Pancreas (tissue), 10 donors: ENCODE data around the gene METTL27. TPM values are rescaled to one million over a fixed set of nuclear protein-coding genes. Genes with fewer than 3 reads are reported as not detected.

ENCODE experiments used
- ATAC-seq, 4 donors: fragments of 200-7000 bp; cut with Tn5 transposase; one replicate each; pipeline versions ENCODE4 v1.8.0 to v1.9.1; 2020; ENCODE audit warnings: mild to moderate bottlenecking in 4 of 4, moderate library complexity in 4 of 4
- DNase-seq, 6 donors: peaks; one replicate each; pipeline ENCODE4 v3.0.0-alpha.2; 2020
- FAIRE-seq: peaks from 2 replicates; lab custom pipeline; 2012; peaks lifted over from hg19 to GRCh38; lab: Jason Lieb, UNC
- H3K27ac ChIP-seq, 4 donors: fragments of 200-600 bp; sonication (generic); 1 replicate in 3 of 4; 2 replicates in 1 of 4; pipeline versions ENCODE4 v1.5.0 to v1.8.0; 2020
- H3K27me3 ChIP-seq, 4 donors: fragments of 200-600 bp; one replicate each; pipeline ENCODE4 v1.8.0; 2021
- H3K36me3 ChIP-seq, 3 donors: fragments of 200-600 bp; sonication (generic) in 1 of 3; one replicate each; pipeline versions ENCODE4 v1.5.0 to v1.8.0; 2020 to 2021
- H3K4me1 ChIP-seq, 3 donors: fragments of 200-600 bp; one replicate each; pipeline ENCODE4 v1.8.0; 2021
- H3K4me3 ChIP-seq, 4 donors: fragments of 200-600 bp; sonication (generic) in 2 of 4; one replicate each; pipeline versions ENCODE4 v1.5.0 to v1.8.0; 2020 to 2021
- H3K9me3 ChIP-seq, 4 donors: fragments of 200-600 bp; one replicate each; pipeline ENCODE4 v1.8.0; 2021
- CTCF ChIP-seq, 4 donors: fragments of 200-600 bp; sonication (generic) in 3 of 4; IDR thresholded peaks; one replicate each; pipeline versions ENCODE4 v1.5.0 to v1.8.0; 2021; ENCODE audit warnings: antibody characterized with exemption in 4 of 4
- WGBS, 2 donors: extraction: QIAGEN DNeasy Blood & Tissue Kit; methylation state at CpG; one replicate each; pipeline ENCODE4 v1.1.7; 2013; 5-methylcytosine and 5-hydroxymethylcytosine counted together
- intact Hi-C, 3 donors: fragments of 100-400 bp; cut with DNase I; formaldehyde crosslinking; loops; one replicate each; pipeline versions ENCODE4 v1.11.1 to v1.14.2; 2022
- polyA plus RNA-seq, 2 donors: library from polyadenylated mRNA; stranded (reverse); fragments of 200-250 nt; gene quantifications; one replicate each; pipeline ENCODE4 v1.2.3, GENCODE V29; 2013
- total RNA-seq, 6 donors: library from RNA; stranded (reverse); fragmentation: NEBNext Ultra II Directional in 4 of 6; extraction: Animal tissue kit (Norgen Biotek cat#: 25700) in 4 of 6; gene quantifications; one replicate each; pipeline versions ENCODE4 v1.2.1 to v1.2.4, GENCODE V29; 2021 to 2023
- donor health status: healthy with polysubstance abuse.
- donor health status: DM: no; HTN: no; CAD: no; lungs with moderate emphysema.
- donor health status: DM: no; HTN: no; CAD: no.
- donor health status: control.
- donor health status: control.
- donor health status: Bipolar disorder and iron deficiency.
- donor health status: DM: yes; HTN: yes; CAD: no.
- donor health status: DM: no; HTN: no; CAD: no.
- donor health status: DM: no; HTN: no; CAD: no.
- donor health status: DM: yes; HTN: yes; CAD: no.

The METTL27 gene
- total and polyA plus RNA-seq, 8 donors = 3.0 to 11.2 (median 5.5) TPM

DNA sequence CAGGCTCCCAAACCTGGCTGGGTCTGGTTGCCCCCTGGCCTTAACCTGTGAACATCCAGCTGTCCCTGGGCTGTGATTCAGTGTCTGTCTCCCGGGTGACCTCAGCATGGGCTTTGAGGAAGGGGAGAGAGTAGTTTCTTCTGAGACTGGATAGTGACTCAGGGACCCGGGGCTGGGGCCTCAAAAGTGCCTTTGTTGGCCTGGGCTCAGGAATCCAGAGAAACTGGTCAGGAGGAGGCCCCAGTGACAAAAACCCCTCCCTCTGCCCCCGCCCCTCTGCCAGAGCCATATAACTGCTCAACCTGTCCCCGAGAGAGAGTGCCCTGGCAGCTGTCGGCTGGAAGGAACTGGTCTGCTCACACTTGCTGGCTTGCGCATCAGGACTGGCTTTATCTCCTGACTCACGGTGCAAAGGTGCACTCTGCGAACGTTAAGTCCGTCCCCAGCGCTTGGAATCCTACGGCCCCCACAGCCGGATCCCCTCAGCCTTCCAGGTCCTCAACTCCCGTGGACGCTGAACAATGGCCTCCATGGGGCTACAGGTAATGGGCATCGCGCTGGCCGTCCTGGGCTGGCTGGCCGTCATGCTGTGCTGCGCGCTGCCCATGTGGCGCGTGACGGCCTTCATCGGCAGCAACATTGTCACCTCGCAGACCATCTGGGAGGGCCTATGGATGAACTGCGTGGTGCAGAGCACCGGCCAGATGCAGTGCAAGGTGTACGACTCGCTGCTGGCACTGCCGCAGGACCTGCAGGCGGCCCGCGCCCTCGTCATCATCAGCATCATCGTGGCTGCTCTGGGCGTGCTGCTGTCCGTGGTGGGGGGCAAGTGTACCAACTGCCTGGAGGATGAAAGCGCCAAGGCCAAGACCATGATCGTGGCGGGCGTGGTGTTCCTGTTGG, 11.4 kb downstream of the METTL27 start, which contains the start of gene CLDN4:
Gene CLDN4, plus strand, starts transcription at position 316 of the 903 bp plus-strand sequence. Its CDS starts 206 bp downstream, at position 522.
- H3K4me1 ChIP-seq = peaks cover 31 to 44% (median 38%) of the 10 kb centered on the region in 3 donors
- H3K9me3 ChIP-seq = no peaks in the 10 kb centered on the region
- H3K4me3 ChIP-seq = peak within 1 kb of the TSS; percentile 66 to 94 (median 68)
- no peaks in the 10 kb centered on the region for H3K27me3 ChIP-seq
- FAIRE-seq (no peak), DNase-seq (peak; percentile 93 to 97 (median 96)), ATAC-seq (peak; percentile 57 to 71 (median 65))
- no peak for TF ChIP-seq CTCF (IDR thresholded peaks at IDR 0.05)
- WGBS, 2 donors = 10 to 15% methylated on average over 42 of the region's 42 CpGs
- H3K36me3 ChIP-seq = no peaks in the 10 kb centered on the region
- intact Hi-C loops = no loop called here
- peak within 1 kb of the TSS; percentile 95 to 98 (median 98) for H3K27ac ChIP-seq

DNA sequence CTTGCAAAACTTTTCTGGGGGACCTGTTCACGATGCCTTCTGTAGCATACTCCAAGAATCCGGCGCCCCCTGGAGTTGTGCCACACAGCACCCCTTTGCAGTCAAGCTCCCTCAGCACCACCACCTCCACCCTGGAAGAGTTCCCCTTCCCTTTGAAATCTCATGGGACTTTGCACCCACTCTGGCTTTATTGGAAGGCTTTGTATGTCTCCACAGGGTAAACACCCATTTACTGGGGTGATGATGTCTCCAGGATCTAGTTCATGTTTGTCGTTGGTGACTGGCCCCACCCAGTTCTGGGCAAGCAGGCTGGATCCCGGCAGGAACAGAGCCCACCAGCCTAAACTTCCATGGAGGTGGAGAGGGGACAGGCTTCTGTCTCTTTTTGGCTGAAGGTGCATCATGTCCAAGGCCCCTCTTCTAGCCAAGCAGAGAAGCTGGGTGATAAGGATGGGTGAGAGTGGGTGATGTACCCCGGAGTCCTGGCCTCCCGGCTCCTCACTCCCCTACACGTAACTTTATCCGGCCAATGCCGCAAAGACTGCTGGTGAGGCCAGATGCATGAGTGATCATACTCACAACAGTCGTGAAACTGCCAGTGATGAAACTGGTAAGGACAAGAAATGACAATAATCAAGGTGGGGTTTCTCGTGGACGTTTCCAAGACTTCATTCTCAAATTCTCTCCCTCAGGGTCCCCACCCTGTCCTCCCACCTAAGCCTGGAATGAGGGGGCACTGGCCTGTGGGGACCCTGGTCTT, 12.2 kb downstream of the METTL27 start:
- no peaks in the 10 kb centered on the region for H3K9me3 ChIP-seq
- no peak for FAIRE-seq
- peak overlapping the region; percentile 95 to 98 (median 98) for H3K27ac ChIP-seq

DNA sequence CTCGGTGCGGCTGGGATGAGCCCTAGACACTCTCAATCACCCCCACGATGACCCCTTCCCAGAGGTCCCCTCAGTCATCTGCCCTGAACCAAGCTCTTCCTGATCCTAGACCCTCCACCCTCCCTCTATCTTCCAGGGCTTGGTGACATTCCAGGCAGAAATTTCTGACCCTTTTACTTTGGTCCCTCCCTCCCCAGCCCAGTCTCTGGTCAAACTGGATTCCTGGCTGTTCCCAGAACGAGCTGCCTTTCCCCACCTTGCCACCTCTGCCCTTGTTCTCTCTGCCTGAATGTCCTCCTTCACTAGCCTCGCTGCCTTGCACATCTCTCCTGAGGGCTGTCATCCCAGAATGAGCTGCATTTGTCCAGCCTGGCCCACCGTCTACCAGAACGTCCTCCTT, 12.8 kb downstream of the METTL27 start:
- Histone ChIP-seq H3K27ac (peak overlapping the region in 3 of 4 donors; percentile 85 to 98 (median 98)), H3K4me3 (no peak overlapping the region), H3K9me3 (no peaks in the 10 kb centered on the region), H3K27me3 (no peaks in the 10 kb centered on the region), H3K36me3 (no peaks in the 10 kb centered on the region), H3K4me1 (peaks cover 31 to 56% (median 38%) of the 10 kb centered on the region in 3 donors)
- ATAC-seq (no peak), DNase-seq (no peak), FAIRE-seq (no peak)
- intact Hi-C loops = no loop called here
- WGBS, 2 donors = 54% methylated on average over 6 to 7 of the region's 7 CpGs
- TF ChIP-seq CTCF (IDR thresholded peaks at IDR 0.05) = no peak

More for the DNA sequence above, 12.2 kb downstream of the METTL27 start:
- WGBS, 2 donors = 38 to 49% methylated on average over 13 of the region's 13 CpGs
- H3K4me3 ChIP-seq = peak overlapping the region in 3 of 4 donors; percentile 67 to 94 (median 68)
- ATAC-seq (no peak), DNase-seq (peak in 1 of 6 donors; percentile 58)
- no peaks in the 10 kb centered on the region for H3K27me3 ChIP-seq
- H3K4me1 ChIP-seq = peaks cover 31 to 51% (median 38%) of the 10 kb centered on the region in 3 donors
- no peak for TF ChIP-seq CTCF (IDR thresholded peaks at IDR 0.05)
- no peaks in the 10 kb centered on the region for H3K36me3 ChIP-seq
- intact Hi-C loops = no loop called here

DNA sequence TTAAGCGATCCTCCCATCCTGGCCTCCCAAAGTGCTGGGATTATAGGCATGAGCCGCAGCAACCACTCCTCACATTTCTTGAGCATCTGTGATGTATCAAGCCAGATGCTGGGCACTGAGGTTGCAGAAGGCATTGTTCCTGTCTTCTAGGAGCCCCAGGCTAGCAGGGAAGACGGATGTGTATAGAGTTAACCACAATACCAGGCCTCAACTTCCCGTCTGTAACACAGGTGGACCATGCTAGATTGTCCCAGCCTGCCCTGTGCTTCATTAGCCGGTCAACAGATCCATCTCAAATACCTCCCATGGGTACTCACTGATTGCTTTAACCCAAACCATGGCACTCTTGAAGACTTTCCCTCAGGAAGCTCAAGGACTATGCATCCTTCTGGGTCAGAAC, 13.3 kb downstream of the METTL27 start:
- DNase-seq (peak in 1 of 6 donors; percentile 8), ATAC-seq (no peak), FAIRE-seq (no peak)
- intact Hi-C loops = no loop called here
- no peak overlapping the region for H3K4me3 ChIP-seq
- no peaks in the 10 kb centered on the region for H3K27me3 ChIP-seq
- TF ChIP-seq CTCF (IDR thresholded peaks at IDR 0.05) = no peak
- no peaks in the 10 kb centered on the region for H3K9me3 ChIP-seq
- no peaks in the 10 kb centered on the region for H3K36me3 ChIP-seq
- 92 to 94% methylated on average over 5 of the region's 5 CpGs for WGBS, 2 donors
- peak overlapping the region; percentile 85 to 98 (median 92) for H3K27ac ChIP-seq
- peaks cover 31 to 56% (median 38%) of the 10 kb centered on the region in 3 donors for H3K4me1 ChIP-seq
